Measurements from ENCODE around the gene FFAR1.

The FFAR1 gene, protein sequence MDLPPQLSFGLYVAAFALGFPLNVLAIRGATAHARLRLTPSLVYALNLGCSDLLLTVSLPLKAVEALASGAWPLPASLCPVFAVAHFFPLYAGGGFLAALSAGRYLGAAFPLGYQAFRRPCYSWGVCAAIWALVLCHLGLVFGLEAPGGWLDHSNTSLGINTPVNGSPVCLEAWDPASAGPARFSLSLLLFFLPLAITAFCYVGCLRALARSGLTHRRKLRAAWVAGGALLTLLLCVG (N-terminal part only)

DNA sequence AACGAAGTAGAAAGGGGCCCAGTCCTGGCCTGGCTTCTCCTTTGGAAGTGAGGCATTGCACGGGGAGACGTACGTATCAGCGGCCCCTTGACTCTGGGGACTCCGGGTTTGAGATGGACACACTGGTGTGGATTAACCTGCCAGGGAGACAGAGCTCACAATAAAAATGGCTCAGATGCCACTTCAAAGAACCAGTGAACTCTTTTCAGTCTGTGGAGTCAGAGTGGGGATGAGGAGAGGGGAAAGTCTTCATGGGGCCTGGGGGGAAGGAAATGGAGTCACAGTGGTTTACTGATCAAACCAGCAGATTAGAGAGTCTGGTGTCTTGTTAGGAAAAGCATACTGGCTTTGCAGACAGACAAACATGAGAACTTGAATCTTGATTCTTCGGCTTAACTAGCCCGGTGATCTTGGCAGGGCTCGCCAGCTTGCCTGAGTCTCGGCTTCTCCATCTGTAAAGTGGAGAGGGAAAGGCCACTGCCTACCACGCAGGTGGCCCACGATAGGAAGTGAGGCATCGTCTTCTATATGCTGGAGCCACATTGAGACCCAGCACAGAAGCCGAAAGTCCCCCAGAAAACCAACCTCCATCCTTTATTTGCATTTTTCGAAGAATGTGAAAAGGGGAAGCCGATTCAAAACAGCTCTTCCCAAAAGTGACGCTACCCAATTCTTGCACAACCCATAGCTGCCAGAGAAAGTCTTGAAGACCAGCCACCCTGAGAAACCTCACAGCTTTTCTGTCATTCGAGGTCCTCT lies at the start of gene FFAR1:
TSS of gene FFAR1 (plus strand) at position 732 of the 759 bp plus-strand sequence. CDS start 3,650 bp downstream, outside the sequence.
- no peak for DNase-seq

DNA sequence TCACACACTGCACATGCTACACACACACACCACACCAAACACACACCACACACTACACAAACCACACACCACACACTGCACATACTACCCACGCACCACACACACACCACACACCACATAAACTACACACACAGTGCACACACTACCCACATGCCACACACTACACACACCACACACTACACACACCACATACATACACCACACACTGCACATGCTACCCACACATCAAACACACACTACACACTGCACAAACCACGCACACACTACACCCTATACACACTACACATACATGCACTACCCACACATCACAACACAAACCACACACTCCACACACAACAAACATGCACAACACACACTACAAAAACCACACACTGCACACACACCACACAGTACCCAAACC lies 49.8 kb upstream of the FFAR1 start:
- DNase-seq = no peak

DNA sequence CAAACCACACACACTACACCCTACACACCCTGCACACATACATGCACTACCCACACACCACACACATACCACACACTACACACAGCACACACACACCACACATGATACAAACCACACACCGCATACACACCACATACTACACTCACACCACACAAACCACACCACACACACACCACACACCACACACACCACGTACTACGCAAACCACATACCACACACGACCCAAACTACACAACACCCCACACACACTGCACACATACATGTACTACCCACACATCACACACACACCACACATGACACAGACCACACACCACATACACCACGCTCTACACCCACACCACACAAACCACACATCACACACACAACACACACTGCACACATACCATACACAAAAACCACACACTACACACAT lies 49.1 kb upstream of the FFAR1 start:
- DNase-seq = no peak

DNA sequence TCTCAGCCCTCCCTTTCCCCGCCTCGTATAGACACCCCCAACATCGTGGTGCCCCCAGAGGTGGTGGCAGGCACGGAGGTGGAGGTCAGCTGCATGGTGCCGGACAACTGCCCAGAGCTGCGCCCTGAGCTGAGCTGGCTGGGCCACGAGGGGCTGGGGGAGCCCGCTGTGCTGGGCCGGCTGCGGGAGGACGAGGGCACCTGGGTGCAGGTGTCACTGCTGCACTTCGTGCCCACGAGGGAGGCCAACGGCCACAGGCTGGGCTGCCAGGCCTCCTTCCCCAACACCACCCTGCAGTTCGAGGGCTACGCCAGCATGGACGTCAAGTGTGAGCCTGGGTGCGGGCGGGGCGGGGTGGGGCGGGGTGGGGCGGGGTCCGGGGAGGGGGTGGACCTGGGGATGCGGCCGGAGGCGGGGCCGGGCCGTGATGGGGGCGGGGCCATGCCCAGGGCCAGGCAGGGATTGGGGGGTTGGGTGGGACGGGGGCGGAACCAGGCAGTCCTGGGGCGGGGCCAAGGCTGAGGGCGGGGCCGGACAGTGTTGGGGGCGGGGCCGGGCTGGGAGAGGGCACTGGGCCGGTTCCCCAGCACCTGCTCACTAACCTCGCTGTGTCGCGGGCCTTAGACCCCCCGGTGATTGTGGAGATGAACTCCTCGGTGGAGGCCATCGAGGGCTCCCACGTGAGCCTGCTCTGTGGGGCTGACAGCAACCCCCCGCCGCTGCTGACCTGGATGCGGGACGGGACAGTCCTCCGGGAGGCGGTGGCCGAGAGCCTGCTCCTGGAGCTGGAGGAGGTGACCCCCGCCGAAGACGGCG lies 48.0 kb upstream of the FFAR1 start:
- no peak for DNase-seq

DNA sequence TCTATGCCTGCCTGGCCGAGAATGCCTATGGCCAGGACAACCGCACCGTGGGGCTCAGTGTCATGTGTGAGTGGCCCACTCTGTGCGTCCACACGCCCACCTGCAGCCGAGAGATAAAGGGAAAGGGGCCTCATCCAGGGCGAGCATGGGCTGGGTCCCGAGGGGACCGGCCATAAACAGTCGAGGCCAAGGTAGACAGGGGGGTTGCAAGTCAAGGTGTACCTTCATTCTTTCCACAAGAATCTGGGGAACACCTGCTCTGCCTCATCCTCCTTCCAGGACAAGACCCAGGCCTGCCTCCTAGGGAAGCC lies 47.4 kb upstream of the FFAR1 start:
- DNase-seq = no peak

DNA sequence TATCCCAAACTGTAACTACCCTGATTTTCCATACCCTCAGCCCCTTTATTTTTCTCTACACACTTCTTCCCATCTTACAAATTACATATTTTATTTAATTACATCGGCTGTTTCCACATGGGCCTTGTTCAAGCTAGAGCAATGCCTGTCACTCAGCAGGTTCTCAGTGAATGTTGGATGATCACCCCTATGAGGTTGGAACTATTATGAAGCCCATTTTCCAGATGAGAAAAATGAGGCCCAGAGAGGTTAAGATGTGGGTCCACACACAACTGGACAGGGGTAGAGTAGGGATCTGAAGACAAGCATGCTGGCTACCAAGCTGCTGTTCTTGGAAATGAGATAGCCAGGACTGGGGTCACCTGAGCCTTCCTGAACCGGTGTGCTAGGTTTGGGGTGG lies 45.7 kb upstream of the FFAR1 start:
- DNase-seq = no peak

DNA sequence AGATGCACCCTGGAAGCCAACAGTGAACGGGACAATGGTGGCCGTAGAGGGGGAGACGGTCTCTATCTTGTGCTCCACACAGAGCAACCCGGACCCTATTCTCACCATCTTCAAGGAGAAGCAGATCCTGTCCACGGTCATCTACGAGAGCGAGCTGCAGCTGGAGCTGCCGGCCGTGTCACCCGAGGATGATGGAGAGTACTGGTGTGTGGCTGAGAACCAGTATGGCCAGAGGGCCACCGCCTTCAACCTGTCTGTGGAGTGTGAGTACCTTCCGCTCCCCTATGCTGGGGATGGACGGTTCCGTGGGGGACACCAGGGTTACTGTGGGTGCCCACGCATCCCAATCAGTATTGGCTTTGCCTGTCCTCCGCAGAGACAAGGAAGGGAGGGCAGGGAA lies 45.3 kb upstream of the FFAR1 start:
- DNase-seq = no peak

DNA sequence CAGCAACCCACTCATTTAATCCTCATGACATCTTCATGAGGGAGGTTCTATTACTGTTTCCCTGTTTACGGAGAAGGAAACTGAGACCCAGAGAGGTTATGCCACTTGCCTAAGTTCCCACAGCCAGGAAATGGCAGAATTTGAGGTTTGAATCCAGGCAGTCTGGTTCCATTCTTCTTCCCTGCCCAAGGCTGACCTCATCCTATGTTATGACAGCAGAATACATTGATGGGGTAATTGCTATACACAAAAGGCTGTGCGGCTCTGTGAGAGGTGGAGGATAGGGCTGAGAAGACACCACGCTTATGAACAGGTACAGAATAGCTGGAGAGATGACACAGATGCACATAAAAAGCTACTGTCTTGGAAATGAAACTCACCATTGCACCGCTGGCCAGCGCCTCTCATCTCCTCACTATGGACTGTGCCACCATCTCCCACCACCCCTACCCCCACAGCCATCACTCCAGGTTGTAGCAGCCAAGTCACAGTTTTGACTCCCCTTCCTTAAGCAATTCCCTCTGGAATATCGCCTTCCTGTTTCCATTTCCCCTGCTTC lies 44.3 kb upstream of the FFAR1 start:
- no peak for DNase-seq

DNA sequence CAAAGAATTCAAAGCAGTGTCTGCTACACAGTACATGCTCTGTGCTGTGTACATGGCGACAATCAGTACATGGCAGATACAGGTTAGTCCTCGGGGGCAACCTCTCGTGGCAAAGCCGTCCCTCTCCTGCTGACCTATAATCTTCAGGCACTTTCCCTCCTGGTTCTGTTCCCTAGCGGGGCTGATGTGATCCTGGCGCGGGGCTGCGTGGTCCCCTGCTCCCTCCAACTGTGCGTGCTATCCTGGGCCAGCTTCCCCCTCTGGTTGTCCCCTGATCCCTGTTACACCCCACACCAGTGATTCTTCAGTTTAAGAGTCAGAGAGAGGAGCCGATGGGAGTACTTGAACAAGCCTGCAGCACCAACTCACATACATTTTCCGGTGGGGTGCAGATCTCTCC lies 43.7 kb upstream of the FFAR1 start:
- DNase-seq = no peak

DNA sequence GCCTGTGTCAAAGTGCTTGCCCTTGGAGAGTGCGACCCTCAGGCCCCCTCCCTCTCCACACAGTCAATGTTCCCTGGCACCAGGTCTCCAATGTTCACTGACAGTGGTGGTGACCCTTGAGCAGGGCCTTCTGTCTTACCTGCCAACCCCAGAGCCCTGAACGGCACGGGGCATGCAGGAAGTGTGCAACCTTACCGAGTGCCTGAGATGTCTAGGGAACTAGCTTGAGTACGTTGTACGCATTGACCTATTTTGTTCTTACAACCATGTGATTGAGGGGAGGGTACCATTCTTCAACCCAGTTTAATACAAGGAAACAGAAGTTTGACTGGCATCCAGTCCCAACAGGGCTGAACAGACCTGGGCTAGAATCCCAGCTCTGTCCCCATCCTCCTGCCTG lies 42.5 kb upstream of the FFAR1 start:
- DNase-seq = no peak

DNA sequence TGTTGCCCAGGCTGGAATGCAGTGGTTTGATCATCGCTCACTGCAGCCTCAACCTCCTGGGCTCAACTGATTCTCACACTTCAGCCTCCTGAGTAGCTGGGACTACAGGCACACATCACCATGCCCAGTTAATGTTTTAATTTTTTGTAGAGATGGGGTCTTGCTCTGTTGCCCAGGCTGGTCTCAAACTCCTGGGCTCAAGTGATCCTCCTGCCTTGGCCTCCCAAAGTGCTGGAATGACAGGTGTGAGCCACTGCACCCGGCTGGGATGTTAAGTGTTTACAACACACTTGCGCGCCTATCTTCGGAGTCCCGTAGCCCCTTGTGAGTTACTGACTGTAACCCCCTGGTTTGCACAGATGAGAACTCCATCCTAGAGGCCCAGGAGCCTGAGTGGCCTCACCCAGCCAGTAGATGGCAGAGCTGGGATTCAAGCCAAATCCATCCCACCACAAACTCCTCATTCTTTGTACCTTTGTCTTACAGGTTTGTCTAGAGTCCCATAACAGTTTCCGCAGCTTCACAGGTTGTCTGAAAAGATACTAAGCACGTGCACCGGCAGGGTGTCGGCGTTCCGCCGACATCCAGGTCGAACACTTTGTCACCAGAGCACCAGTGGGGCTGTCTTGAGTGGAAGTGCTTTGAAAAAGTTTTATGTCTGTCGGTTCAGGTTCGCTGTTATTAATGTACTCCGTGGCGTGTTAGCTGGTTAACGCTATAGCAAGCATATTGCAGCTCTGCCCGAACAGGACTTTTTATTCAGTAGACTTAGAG lies 41.0 kb upstream of the FFAR1 start:
- no peak for DNase-seq

DNA sequence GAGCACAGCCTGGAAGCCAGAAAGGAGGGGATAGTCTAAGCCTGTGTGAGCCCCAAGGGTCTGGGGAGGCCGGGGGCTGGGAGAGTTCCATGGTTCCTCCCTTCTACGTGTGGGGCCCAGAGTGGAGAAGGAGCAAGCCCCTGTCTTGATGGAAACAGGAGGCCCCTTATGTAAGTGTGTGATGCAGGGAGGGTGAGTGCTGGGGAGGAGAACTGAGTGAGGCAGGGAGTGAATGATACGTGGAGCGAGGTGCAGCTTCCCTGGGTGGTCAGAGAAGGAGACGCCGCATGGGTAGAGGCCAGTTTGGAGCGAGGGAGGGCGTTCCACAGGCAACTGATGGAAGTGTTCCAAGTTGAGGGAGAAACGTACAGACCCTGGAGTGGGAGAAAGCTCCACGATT lies 39.8 kb upstream of the FFAR1 start:
- DNase-seq = no peak

DNA sequence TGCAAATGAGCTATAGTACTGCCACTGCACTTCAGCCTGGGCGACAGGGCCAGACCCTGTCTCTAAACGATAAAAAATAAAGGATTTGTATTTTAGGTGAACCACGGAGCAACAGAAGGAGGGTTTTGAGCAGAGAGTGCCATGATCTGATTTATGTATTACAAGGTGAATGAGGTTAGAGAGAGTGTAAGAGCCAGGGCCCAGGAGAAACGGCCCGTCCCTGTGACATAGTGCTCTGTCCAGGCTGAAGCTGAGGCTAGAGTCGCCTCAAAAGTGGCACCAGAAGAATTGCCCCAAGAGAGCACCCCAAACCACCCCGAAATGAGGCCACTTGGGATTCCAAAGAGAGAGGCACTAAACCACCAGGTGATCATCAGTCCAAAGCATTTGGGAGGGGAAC lies 38.8 kb upstream of the FFAR1 start:
- no peak for DNase-seq

DNA sequence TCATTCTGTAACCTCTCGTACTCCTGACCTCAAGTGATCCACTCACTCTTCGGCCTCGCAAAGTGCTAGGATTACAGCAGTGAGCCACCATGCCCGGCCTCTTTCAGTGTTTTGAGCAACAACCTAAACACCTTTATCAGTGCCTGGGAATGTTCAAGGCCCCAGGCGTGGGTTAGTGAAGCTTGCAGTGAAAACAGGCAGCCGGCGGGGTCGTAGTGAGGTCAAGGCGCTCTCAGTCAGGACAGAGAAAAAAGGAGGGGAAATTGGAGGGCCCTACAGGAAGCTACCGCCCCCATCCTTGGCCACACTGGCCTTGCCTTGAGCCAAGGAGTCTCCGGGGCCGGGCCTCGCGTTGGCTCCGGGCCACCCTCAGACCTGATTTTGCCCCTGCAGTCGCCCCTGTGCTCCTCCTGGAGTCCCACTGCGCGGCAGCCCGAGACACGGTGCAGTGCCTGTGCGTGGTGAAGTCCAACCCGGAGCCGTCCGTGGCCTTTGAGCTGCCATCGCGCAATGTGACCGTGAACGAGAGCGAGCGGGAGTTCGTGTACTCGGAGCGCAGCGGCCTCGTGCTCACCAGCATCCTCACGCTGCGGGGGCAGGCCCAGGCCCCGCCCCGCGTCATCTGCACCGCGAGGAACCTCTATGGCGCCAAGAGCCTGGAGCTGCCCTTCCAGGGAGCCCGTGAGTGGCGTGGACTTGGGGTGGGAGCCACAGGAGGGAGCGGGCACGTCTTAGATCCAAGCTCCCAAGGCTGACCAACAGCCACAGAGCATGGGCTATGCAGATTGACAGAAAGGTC lies 38.0 kb upstream of the FFAR1 start:
- peak; percentile 85 for DNase-seq

DNA sequence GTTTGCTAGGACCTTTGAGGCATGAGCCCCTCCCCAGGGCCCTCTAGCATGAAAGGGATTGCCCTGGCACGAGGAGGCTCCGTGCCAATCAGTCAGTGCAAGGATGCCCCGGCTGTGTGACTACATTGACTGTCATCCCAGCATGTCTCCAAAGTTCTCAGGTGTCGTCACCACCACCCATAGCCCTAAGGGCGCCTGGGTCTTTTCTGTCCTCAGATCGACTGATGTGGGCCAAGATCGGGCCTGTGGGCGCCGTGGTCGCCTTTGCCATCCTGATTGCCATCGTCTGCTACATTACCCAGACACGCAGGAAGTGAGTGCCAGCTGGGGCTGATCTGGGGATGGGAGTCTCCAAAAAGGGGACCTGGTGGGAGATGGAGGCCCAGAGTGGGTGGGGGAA lies 37.4 kb upstream of the FFAR1 start:
- no peak for DNase-seq

DNA sequence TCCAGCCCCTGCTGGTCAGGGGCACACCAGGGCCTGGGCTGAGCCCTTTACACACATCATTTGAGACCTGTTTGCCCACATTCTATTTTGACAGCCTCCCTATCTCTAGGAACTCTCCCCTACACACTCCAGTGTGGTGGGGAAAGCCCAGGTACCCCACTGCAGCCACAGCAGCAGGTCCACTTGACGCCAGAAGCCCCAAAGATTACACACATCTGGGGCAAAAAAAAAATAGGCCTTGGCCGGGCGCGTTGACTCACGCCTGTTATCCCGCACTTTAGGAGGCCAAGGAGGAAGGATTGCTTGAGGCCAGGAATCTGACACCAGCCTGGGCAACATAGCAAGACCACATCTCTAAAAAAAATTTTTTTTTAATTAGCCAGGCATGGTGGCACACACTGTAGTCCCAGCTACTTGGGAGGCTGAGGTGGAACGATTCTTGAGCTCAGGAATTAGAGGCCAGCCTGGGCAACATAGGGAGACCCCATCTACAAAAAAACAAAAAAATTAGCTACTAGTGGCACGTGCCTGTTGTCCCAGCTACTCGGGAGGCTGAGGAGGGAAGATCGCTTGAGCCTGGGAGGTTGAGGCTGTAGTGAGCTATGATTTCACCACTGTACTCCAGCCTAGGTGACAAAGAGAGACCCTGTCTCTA lies 36.8 kb upstream of the FFAR1 start:
- no peak for DNase-seq

DNA sequence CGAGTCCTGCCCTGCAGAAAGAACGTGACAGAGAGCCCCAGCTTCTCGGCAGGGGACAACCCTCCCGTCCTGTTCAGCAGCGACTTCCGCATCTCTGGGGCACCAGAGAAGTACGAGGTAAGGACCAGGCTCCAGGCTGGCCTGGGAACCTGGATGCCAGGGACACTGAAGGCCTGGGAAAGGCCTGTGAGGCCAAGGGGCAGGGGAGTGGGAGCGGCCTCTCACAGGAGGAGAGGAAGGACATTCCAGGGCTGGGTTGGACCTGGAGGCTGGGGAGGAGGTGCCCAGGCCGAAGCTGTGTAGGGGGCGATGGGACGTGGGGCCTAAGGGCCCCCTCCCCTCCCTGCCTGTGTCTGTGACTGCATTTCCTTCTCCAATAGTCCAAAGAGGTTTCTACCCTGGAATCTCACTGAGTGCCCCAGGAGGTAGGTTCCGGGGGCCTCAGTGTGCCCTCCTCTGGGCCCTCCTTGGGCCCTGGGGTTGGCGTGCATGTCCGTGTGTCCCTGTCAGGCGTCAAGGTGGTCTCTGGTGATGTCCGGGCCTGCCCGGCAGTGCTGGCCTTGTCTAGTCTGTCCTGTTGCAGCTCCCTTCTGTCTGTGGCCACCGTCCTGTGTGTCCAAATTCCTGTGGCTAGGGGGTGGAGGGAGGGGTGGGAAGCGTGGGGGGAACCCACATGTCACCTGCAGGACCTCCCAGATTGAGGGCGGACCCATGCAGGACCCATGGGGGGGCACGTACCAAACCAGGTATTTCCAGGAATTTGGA lies 35.6 kb upstream of the FFAR1 start:
- no peak for DNase-seq

DNA sequence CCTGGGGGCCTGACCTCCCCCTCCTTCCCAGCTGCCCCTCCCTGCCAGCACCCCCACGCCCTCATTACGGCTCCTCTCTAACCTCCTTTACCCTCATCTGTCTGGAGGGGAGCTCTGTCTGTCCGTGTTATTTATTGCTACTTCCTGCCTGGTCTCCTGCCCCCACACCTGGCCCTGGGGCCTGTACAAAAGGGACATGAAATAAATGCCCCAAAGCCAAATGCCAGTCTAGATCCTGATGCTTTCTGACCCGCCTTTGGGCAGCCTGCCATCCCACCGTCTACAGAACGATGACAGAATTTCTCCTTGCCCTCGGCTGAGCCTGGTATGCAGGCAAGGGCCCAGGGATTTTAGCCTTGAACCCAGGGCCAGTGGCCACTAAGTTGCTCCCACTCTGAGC lies 34.1 kb upstream of the FFAR1 start:
- DNase-seq = no peak

DNA sequence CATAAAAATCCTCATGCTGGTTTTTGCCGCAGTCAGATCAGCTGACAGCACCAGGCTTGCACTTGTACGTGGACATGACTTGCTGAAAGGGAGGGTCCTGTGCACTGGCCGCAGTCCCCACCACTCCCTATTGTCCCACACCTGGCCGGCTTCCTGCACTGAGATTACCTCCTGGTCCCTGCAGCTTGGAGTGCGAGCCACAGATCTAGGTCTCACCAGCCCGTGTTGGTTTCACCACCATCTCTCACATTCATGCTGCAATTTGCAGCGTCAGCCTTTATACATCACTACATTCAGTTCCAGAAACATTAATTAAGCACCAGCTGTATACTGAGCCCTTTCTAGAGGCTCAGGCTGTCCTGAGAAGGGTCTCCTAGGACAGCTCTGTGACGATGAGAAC lies 33.7 kb upstream of the FFAR1 start:
- no peak for DNase-seq

DNA sequence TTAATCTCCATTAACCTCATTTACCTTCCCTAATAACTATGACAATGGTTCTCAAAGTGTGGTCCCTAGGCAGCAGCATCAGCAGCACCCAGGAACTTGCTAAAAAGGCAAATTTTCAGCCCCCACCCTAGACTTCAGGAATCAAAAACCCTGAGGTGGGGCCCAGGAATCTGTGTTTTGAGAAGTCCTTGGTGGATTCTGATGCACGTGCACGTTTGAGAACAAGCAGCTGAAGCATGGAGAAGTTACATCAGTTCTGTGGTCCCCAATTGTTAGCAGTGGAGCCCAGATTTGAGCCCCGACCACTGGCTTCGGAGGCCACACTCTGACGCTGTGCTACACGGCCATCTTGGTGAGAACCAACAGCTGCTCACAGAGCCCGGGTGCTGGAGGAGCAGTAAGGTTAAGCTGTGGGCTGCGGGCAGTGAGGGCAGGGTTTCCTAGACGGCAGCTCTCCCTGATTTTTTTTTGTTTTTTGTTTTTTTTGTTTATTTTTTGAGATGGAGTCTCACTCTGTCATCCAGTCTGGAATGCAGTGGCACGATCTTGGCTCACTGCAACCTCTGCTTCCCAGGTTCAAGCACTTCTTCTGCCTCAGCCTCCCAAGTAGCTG lies 32.7 kb upstream of the FFAR1 start:
- no peak for DNase-seq
